Activated naive CD4-positive, alpha-beta T cell treated with anti-CD3 and anti-CD28 coated beads, Interleukin-2, amount 10 ng/mL, durations not matched to agents 7 days and 5 days (primary cell): ENCODE measurements around the gene ANXA5.

Experiments used
- CTCF ChIA-PET: fragments of 350-600 bp; sonication (Branson Sonifier 250); formaldehyde crosslinking; loops from one replicate; lab custom pipeline; 2021; ENCODE audit warnings: antibody characterized with exemption; lab: Charles Lee
- DNase-seq: peaks from one replicate; pipeline ENCODE4 v3.0.0-alpha.2; 2020
- H3K27ac Mint-ChIP-seq: one replicate; pipeline ENCODE4 v1.8.0; 2021; ENCODE audit warnings: mild to moderate bottlenecking, moderate library complexity, mixed read lengths
- H3K27me3 Mint-ChIP-seq: one replicate; pipeline ENCODE4 v1.8.0; 2021; ENCODE audit warnings: mild to moderate bottlenecking, mixed read lengths
- H3K36me3 Mint-ChIP-seq: one replicate; pipeline ENCODE4 v1.8.0; 2021; ENCODE audit warnings: mixed read lengths
- H3K4me1 Mint-ChIP-seq: one replicate; pipeline ENCODE4 v1.8.0; 2021; ENCODE audit warnings: mixed read lengths
- H3K4me3 Mint-ChIP-seq: one replicate; pipeline ENCODE4 v1.8.0; 2021; ENCODE audit warnings: mild to moderate bottlenecking, moderate library complexity, mixed read lengths
- H3K9me3 Mint-ChIP-seq: one replicate; pipeline ENCODE4 v1.8.0; 2021; ENCODE audit warnings: mixed read lengths

Gene ANXA5

GRCh38 chr4:121726642-121727268 lies 30.0 kb upstream of the ANXA5 start:
- H3K27me3 Mint-ChIP-seq, result peaks cover 11% of the 10 kb centered on the region
- no peak for DNase-seq
- no peak overlapping the region for H3K27ac Mint-ChIP-seq
- no peaks in the 10 kb centered on the region for H3K4me1 Mint-ChIP-seq
- no peaks in the 10 kb centered on the region for H3K9me3 Mint-ChIP-seq
- CTCF ChIA-PET, result interaction anchor here (0.6 to 2.5 kb wide), 4 partner anchors 8 to 264 kb away, joined by 3 to 8 read pairs (median 4); no protein-coding TSS in a partner anchor
- no peaks in the 10 kb centered on the region for H3K36me3 Mint-ChIP-seq
- no peak overlapping the region for H3K4me3 Mint-ChIP-seq

GRCh38 chr4:121724671-121725070 lies 27.9 kb upstream of the ANXA5 start:
- H3K4me3 Mint-ChIP-seq, result no peak overlapping the region
- no peak for DNase-seq
- H3K27me3 Mint-ChIP-seq, result peaks cover 10% of the 10 kb centered on the region
- H3K9me3 Mint-ChIP-seq, result no peaks in the 10 kb centered on the region
- H3K4me1 Mint-ChIP-seq, result no peaks in the 10 kb centered on the region
- H3K36me3 Mint-ChIP-seq, result no peaks in the 10 kb centered on the region
- CTCF ChIA-PET, result interaction anchor here (0.6 to 2.5 kb wide), 7 partner anchors 9 to 1152 kb away, joined by 3 to 8 read pairs (median 3); no protein-coding TSS in a partner anchor
- no peak overlapping the region for H3K27ac Mint-ChIP-seq

GRCh38 chr4:121721700-121722099 lies 24.9 kb upstream of the ANXA5 start:
- Mint-ChIP-seq H3K36me3 (no peaks in the 10 kb centered on the region), H3K27ac (no peak overlapping the region), H3K9me3 (no peaks in the 10 kb centered on the region), H3K4me1 (no peaks in the 10 kb centered on the region), H3K4me3 (no peak overlapping the region), H3K27me3 (peaks cover 13% of the 10 kb centered on the region)
- DNase-seq, result no peak
- CTCF ChIA-PET, result interaction anchor here (1.0 kb wide), 1 partner anchor 240 kb away, joined by 3 read pairs; no protein-coding TSS in a partner anchor

GRCh38 chr4:121720109-121720508 lies 23.3 kb upstream of the ANXA5 start:
- Mint-ChIP-seq H3K27ac (no peak overlapping the region), H3K4me3 (no peak overlapping the region), H3K36me3 (no peaks in the 10 kb centered on the region), H3K4me1 (no peaks in the 10 kb centered on the region), H3K9me3 (no peaks in the 10 kb centered on the region), H3K27me3 (peaks cover 21% of the 10 kb centered on the region)
- CTCF ChIA-PET, result no interaction called here
- DNase-seq, result no peak

- no peak for DNase-seq
- Mint-ChIP-seq H3K4me3 (no peak overlapping the region), H3K27ac (no peak overlapping the region), H3K9me3 (no peaks in the 10 kb centered on the region), H3K4me1 (no peaks in the 10 kb centered on the region), H3K36me3 (no peaks in the 10 kb centered on the region), H3K27me3 (peaks cover 35% of the 10 kb centered on the region)
- CTCF ChIA-PET, result no interaction called here
Observed at GRCh38 chr4:121717680-121718237, 21.0 kb upstream of the ANXA5 start.

- no peak overlapping the region for H3K4me3 Mint-ChIP-seq
- peaks cover 7% of the 10 kb centered on the region for H3K4me1 Mint-ChIP-seq
- no peaks in the 10 kb centered on the region for H3K9me3 Mint-ChIP-seq
- H3K36me3 Mint-ChIP-seq, result no peaks in the 10 kb centered on the region
- H3K27me3 Mint-ChIP-seq, result peaks cover 56% of the 10 kb centered on the region
- no peak for DNase-seq
- CTCF ChIA-PET, result no interaction called here
- H3K27ac Mint-ChIP-seq, result no peak overlapping the region
Observed at GRCh38 chr4:121714548-121714947, 17.8 kb upstream of the ANXA5 start.

- H3K9me3 Mint-ChIP-seq, result no peaks in the 10 kb centered on the region
- no peak overlapping the region for H3K27ac Mint-ChIP-seq
- H3K4me1 Mint-ChIP-seq, result peaks cover 7% of the 10 kb centered on the region
- peaks cover 61% of the 10 kb centered on the region for H3K27me3 Mint-ChIP-seq
- H3K4me3 Mint-ChIP-seq, result no peak overlapping the region
- no peaks in the 10 kb centered on the region for H3K36me3 Mint-ChIP-seq
- CTCF ChIA-PET, result interaction anchor here (1.2 to 1.5 kb wide), 2 partner anchors 13 to 245 kb away, joined by 4 read pairs; no protein-coding TSS in a partner anchor
- DNase-seq, result no peak
Observed at GRCh38 chr4:121712783-121713182, 16.0 kb upstream of the ANXA5 start.

GRCh38 chr4:121712001-121712651 lies 15.3 kb upstream of the ANXA5 start:
- H3K4me3 Mint-ChIP-seq, result no peak overlapping the region
- no peaks in the 10 kb centered on the region for H3K36me3 Mint-ChIP-seq
- H3K27ac Mint-ChIP-seq, result no peak overlapping the region
- DNase-seq, result no peak
- CTCF ChIA-PET, result interaction anchor here (1.2 to 1.5 kb wide), 2 partner anchors 13 to 245 kb away, joined by 4 read pairs; no protein-coding TSS in a partner anchor
- H3K27me3 Mint-ChIP-seq, result peaks cover 60% of the 10 kb centered on the region
- peaks cover 11% of the 10 kb centered on the region for H3K4me1 Mint-ChIP-seq
- H3K9me3 Mint-ChIP-seq, result no peaks in the 10 kb centered on the region

GRCh38 chr4:121711263-121712000 lies 14.7 kb upstream of the ANXA5 start:
- Mint-ChIP-seq H3K4me3 (no peak overlapping the region), H3K27ac (no peak overlapping the region), H3K4me1 (peaks cover 18% of the 10 kb centered on the region), H3K9me3 (no peaks in the 10 kb centered on the region), H3K27me3 (peaks cover 60% of the 10 kb centered on the region), H3K36me3 (no peaks in the 10 kb centered on the region)
- no peak for DNase-seq
- CTCF ChIA-PET, result interaction anchor here (0.7 to 1.2 kb wide), 2 partner anchors 10 to 244 kb away, joined by 3 to 4 read pairs; no protein-coding TSS in a partner anchor

- CTCF ChIA-PET, result no interaction called here
- Mint-ChIP-seq H3K4me1 (peaks cover 20% of the 10 kb centered on the region), H3K27ac (no peak overlapping the region), H3K4me3 (no peak overlapping the region), H3K36me3 (no peaks in the 10 kb centered on the region), H3K9me3 (no peaks in the 10 kb centered on the region), H3K27me3 (peaks cover 50% of the 10 kb centered on the region)
- DNase-seq, result no peak
Observed at GRCh38 chr4:121709766-121710405, 13.1 kb upstream of the ANXA5 start.

- Mint-ChIP-seq H3K4me1 (peaks cover 20% of the 10 kb centered on the region), H3K27me3 (peaks cover 43% of the 10 kb centered on the region), H3K4me3 (no peak overlapping the region), H3K9me3 (no peaks in the 10 kb centered on the region), H3K27ac (no peak overlapping the region), H3K36me3 (no peaks in the 10 kb centered on the region)
- DNase-seq, result no peak
- CTCF ChIA-PET, result interaction anchor here (1.3 to 1.4 kb wide), 2 partner anchors 11 to 17 kb away, joined by 3 to 5 read pairs; partner anchors contain the start of gene ANXA5
Observed at GRCh38 chr4:121707344-121707743, 10.6 kb upstream of the ANXA5 start.

GRCh38 chr4:121706595-121707021 lies 9.8 kb upstream of the ANXA5 start:
- Mint-ChIP-seq H3K27ac (no peak overlapping the region), H3K36me3 (no peaks in the 10 kb centered on the region), H3K9me3 (no peaks in the 10 kb centered on the region), H3K27me3 (peaks cover 43% of the 10 kb centered on the region), H3K4me1 (peaks cover 17% of the 10 kb centered on the region), H3K4me3 (no peak overlapping the region)
- peak; percentile 41 for DNase-seq
- CTCF ChIA-PET, result interaction anchor here (1.4 kb wide), 1 partner anchor 18 kb away, joined by 3 read pairs; no protein-coding TSS in a partner anchor

GRCh38 chr4:121705521-121705920 lies 8.7 kb upstream of the ANXA5 start:
- peaks cover 44% of the 10 kb centered on the region for H3K27me3 Mint-ChIP-seq
- CTCF ChIA-PET, result interaction anchor here (0.5 kb wide), 1 partner anchor 161 kb away, joined by 3 read pairs; no protein-coding TSS in a partner anchor
- H3K4me1 Mint-ChIP-seq, result peaks cover 13% of the 10 kb centered on the region
- no peak overlapping the region for H3K4me3 Mint-ChIP-seq
- H3K9me3 Mint-ChIP-seq, result no peaks in the 10 kb centered on the region
- H3K36me3 Mint-ChIP-seq, result no peaks in the 10 kb centered on the region
- no peak for DNase-seq
- H3K27ac Mint-ChIP-seq, result no peak overlapping the region
